GM21390 (cell line): ENCODE data around the gene STX11.
"Not testable (repeated sequence)": the region's sequence is repeated elsewhere in the genome, so short reads cannot be mapped to it uniquely, and the experiment has no call there.

Source experiments
- ATAC-seq: cut with Tn5 transposase; IDR thresholded peaks from one replicate; pipeline ENCODE4 v1.9.1; 2021; ENCODE audit not compliant: unreplicated experiment

Gene STX11

DNA sequence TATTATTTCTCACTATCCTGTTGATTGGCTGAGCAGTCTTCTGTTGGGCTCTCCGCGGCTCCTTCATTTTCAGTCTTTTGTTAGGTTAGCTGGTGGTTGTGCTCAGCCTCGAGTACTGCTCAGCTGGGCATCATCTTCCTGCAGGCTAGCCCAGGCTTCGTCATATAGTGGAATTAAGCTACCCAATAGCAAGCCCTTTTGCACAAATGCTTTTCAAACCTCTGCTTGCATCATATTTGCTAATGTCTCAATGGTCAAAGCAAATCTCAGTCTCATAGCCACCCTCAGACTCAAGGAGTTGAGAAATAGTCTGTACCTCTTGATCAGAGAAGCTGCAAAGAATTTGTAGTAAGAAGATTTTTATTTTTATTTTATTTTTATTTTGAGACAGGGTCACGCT is 23.7 kb downstream of the STX11 start:
- no peak for ATAC-seq

DNA sequence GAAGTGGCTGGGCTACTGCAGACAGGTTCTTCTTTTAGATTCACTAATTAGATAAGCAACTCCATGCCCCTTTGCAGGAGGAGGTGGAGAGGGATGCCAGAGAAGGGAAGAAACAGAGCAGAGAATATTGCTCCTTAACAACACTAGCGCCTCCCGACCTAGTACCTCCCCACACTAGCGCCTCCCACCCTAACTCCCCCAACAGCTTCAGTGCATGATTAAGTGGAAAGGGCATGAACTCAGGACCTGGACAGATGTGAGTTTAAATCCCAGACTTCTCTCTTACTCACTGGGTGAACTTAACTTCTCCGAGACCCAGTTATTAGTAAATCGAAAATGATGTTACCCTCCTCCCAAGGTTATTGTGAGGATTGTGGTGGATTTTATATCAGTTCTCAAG is 25.7 kb downstream of the STX11 start:
- no peak for ATAC-seq

DNA sequence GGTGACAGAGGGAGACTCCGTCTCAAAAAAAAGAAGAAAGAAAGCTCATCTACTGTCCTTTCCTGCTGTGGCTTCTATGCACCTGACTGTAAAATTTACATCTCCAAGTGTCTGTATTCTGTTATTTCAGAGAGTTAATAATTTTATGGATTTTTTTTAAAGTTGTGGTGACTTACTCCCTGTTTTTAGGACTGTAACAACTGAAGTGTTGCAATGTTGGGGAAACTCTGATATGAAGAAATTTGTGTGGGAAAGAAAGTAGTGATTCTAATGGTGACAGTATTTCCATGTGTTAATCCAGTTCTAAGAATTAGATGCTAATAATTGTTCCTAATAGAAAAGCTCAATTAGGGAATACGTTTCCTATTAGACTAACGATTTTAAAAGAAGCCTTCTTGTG is 27.4 kb downstream of the STX11 start:
- ATAC-seq: no peak

DNA sequence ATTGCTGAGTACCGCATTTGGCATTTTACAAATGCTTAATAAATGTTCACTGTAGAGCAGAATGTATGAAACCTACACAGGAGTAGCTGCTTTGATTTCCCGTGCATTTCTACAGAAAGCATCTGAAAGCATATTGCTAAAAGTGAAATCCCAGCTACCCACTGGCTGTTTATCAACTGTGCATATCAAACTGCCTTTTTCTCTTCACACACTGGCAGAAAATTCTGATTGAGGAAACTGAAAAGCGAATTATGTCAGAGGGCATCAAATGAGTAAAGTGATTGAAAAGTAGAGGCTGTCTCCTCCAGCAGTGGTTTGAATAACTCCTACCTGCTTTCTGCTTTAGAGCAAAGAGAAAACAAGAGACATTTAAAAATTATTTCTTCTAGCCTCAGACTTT is 28.0 kb downstream of the STX11 start:
- ATAC-seq: no peak

DNA sequence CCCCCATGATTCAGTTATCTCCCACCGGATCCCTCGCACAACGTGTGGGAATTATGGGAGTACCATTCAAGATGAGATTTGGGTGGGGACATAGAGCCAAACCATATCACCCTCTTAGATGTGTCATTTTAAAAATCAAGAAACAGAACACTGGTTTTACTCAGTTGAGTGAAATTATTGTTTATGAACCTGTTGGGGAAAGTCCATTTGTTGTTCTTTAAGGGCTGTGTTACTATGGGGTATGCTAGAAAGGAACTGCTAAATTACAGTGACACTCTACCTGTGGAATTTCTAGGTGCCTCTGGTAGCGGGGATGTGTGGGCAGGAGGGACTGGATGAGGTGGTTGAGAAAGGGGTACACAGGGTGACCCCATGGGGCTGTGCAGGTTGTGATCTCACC is 28.9 kb downstream of the STX11 start:
- no peak for ATAC-seq

DNA sequence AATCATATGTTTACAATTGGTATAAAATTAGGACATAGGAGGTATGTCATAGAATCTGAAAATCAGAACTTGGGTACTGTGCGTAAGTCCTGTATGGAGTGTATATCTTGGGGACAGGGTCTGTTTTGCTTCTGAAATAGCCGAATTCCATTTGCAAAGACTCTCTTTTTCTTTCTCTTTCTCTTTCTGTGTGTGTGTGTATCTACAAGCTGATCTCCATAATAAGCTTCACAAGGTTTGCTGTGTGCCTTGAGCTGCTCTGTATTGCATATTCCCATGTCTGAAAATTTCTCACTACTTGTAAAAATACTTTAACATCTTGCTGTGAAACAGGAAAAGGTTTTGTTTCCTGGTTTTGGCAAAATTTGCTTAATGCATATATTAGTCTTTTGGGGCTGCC is 29.5 kb downstream of the STX11 start:
- no peak for ATAC-seq

DNA sequence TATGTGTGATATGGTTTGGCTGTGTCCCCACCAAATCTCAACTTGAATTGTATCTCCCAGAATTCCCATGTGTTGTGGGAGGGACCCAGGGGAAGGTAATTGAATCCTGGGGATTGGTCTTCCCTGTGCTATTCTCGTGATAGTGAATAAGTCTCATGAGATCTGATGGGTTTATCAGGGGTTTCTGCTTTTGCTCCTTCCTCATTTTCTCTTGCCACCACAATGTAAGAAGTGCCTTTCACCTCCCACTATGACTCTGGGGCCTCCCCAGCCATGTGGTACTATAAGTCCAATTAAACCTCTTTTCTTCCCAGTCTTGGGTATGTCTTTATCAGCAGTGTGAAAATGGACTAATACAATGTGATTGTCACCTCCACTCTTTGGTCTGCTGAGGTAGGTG is 30.0 kb downstream of the STX11 start:
- not testable (repeated sequence) for ATAC-seq

DNA sequence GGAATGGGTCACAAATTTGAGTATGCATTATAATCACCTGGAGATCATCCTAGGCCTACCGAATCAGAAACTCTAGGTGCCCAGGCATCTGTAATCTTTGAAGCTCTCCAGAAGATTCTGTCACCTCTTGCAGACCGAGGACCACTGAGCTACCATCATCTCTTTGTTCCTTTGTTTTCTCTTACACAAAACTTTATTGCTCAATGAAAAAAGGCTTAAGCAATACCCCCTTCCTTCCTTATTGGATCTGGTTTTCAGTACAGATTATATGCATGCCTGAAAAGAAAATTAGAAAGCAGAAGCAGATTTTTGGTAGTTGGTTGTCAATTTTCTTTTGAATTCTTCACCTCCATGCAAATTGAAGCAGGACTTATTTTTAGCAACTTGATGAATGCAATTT is 31.3 kb downstream of the STX11 start:
- no peak for ATAC-seq

DNA sequence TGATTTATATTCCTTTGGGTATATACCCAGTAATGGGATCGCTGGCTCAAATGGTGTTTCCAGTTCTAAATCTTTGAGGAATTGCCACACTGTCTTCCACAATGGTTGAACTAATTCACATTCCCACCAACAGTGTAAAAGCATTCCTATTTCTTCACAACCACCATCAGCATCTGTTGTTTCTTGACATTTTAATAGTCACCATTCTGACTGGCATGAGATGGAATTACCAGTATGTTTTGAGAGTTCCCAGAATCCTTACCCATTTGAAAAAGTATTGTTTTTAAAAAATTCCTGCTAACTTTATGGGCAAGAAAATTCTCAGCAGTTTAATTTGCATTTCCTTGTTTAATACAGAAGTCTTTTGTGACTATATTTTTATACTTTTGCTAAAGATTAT is 33.9 kb downstream of the STX11 start:
- ATAC-seq: not testable (repeated sequence)

DNA sequence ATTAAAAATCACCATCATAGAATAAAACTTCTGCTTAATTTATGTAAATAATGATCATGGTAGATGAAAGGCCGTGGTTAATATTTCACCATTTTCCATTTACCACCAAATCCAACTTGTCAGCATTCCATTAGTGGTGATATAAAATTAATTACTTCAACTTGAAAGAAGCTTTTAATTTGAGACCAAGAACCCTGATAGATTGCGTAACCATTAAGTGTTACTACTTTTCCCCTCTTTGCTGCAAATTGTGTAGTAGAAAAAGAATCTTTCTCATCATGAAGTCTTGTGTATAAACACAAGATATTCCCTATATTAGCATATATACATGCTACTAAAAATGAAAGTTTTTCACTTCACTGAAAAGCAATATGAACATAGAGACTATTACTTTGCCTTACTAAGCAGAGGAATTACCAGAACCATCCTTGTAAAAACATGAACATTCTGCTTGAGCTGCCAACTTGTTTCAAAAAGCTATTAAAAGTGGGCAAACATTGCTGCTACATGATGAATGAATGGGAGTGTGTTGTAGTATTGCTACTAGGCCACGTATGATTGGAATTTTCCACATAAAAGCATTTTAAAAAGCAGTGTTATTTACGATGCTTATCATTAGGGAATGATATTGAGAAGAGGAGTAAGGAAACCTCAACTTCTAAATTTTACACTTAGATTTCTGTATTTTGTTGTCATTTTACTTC is 35.0 kb downstream of the STX11 start:
- no peak for ATAC-seq

DNA sequence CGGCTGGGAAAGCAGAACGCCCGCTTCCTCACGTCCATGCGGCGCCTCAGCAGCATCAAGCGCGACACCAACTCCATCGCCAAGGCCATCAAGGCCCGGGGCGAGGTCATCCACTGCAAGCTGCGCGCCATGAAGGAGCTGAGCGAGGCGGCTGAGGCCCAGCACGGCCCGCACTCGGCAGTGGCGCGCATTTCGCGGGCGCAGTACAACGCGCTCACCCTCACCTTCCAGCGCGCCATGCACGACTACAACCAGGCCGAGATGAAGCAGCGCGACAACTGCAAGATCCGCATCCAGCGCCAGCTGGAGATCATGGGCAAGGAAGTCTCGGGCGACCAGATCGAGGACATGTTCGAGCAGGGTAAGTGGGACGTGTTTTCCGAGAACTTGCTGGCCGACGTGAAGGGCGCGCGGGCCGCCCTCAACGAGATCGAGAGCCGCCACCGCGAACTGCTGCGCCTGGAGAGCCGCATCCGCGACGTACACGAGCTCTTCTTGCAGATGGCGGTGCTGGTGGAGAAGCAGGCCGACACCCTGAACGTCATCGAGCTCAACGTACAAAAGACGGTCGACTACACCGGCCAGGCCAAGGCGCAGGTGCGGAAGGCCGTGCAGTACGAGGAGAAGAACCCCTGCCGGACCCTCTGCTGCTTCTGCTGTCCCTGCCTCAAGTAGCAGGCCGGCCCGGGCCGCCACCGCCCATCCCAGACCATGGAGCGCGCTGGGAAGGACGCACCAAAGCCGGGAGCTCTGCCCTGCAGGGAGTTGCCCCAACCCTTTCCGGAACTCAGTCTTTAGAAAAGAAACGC is 36.7 kb downstream of the STX11 start:
- ATAC-seq: no peak

DNA sequence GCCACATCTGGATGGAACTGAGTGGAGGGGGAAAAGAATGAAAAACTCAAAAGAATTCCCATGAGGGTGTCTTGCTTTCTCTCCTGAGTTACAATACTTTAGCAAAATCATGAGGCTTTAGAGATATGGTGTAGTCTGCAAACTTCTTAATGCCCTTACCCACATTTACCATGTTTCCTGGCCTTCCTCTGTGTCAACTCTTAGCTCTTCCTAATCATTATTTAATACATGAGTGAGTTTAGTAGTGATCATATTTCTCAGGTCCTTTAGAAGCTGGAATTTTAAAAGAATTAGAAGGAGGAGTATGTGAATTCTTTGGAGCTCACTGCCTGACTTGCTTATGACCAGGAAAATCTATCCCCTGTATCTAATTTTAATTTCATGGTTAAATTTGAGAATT is 39.0 kb downstream of the STX11 start:
- no peak for ATAC-seq

DNA sequence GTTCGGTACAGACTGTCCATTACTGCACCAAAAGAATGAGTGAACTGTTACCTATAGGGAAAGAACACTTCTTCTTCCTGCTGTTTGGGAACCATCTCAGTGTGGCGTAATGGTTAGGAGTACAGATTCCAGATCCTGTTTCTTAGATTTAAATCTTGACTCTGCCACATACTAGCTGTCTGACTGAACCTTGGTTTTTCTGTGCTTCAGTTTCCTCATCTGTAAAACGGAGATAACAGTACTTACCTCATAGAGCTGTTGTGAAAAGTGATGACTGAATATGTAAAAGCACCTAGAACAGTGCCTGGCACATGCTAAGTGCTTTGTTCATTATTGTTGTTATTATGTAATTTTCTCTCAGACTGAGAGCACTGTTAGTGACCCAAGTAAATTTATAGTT is 39.8 kb downstream of the STX11 start:
- no peak for ATAC-seq

DNA sequence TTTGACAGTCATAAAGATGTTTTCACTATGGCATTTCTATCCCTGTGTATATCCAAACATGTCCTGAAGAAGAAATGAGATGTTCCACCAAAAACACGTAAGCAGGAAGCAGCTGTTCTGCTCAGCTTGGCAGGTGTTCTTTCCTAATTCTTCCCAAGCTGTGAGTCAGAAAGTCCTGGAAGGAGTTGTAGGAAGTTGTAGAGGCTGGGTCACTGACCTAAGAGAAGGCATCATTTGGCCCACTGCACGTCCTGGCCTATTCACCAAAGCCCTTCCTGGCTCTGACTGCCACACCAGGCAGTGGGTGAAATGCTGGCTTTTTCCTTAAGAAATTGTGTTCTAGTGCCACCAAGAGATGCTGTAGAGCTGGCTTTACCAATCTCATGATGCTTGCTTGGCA is 40.3 kb downstream of the STX11 start:
- no peak for ATAC-seq

DNA sequence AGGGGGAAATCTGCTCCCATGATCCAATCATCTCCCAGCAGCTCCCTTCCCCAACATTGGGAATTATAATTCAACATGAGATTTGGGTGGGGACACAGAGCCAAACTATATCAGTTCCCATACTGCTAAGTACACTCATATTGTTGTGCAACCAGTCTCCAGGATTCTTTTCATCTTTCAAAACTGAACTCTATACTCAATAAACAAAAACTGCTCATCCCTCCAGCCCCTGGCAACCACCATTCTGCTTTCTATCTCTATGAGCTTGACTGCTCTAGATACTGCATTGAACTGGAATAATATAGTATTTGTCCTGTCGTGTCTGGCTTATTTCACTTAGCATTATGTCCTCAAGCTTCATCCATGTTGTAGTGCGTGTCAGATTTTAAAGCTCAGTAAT is 42.9 kb downstream of the STX11 start:
- ATAC-seq: no peak

DNA sequence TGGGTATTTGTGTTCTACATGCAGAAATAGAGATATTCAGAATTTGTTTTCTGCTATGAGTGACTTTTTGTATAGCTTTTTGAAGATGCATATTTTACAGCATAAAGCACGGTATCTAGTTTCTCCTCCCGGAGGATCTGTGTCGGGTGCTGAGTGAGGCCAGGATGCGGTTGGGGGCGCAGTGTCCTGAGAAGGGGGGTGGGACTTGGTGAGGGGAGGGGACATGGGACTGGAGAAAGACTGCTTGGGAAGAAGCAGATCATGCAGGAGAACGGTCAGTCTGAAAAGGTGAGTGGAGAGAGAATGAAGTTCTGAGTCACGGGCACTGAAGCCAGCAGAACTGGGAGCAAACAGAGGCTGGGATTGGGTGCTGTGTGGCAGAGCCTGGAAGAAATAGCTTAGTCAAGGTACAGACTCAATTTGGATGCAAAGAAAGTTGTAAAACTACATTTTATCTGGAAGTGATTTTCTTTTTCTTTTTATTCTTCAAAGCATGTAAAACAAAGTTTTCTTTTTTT is 44.0 kb downstream of the STX11 start:
- ATAC-seq: no peak

DNA sequence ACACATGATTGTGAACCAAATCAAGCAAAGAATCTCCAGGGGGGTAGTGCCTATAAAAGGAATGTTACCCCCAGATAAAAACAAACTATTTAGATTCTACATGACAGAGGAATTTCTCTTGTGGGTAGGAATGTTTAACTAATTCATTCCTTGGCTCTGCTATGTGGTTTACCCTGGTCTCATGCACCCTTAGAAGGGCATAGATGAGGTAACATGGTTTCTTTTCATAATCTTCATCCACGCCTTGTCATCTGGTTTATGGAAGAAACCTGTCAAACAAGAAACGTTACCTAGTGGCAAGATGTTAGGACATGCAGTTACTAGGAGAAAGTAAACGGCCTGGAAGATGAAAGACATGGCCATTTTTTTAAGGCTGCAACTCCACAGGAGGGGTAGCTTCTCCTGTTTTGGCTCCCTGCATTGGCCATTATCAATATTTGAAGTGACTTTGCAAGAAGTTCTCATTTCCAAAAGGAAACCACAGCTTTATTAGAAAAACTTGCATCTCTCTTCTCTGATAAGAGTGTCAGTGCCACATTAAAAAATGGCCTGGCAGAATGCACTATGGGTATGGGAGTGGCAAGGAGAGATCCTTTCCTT is 45.5 kb downstream of the STX11 start:
- no peak for ATAC-seq

DNA sequence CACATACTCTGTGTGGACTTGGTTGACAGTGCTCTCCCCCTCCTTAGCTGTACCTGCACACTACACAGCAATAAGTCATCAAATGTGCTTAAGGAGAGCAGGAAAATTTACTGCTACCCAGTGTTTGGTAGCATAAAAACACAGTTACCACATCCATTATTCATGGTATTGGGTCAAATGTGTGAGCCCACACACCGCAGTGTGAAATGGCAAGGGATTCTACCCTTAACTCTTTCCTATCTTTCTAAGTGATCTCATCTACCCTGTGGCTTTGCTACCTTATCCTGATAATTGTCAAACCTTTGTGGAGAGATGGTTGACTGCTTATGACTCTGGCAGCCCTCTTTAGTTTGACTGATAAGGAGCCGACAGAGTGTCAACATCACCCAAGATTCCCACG is 47.6 kb downstream of the STX11 start:
- ATAC-seq: no peak

DNA sequence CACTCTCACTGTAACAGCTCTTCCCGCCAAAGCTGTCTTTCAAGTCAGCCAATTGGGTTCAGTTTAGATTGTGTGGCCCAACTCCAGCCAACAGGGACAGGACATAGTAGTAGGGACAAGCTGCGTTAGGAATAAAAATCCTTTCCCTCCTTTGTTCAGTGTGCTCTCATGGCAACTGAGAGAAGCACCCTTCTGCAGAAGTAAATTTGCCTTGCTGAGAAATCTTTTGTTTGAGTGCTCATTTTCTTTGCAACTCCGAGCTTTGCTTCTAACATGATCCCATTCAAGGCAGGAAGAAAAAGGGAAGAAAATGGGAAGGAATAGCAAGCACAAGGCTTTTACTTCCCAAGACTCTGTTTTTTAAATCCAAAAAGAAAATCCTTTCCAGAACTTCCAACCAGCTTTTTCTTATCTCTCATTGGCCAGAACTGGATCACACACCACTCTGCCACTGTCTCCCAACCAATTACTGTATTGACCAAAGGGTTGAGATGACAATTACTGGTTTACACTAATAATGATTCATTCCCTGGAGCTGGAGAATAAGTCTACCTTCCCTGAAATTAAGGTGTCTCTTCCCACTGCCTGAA is 52.7 kb downstream of the STX11 start:
- ATAC-seq: no peak

DNA sequence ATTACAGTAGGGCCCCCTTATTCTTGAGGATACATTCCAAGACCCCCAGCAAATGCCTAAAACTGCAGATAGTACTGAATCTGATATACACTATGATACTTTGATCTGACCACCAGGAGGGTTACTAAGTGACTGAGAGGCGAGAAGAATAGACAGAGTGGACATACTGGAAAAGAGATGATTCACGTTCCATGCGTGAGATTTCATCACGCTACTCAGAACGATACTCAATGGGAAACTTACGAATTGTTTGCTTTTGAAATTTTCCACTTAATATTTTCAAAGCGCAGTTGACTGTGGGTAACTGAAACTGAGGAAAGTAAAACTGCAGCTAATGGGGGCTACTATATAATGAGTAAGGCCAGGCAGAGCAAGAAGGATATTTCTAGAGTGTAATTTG is 60.8 kb downstream of the STX11 start:
- no peak for ATAC-seq

DNA sequence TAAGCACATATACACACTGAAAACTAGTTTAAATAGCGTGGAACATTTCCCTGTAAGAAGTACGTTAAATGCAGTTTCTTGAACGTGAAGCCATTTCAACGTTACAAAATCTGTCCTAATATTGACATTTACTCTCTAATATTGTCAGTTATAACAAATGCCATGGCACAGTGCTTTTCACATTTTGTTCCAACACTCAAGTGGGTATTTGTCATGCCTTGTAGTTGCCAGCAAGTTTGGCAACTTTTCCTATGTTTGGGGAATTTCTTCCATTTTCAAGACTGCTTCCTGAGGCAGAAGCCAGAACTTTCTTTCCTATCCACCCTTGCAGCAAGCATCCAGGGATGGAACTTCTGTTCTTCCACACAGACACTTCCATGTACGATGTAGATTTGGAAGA is 63.0 kb downstream of the STX11 start:
- ATAC-seq: no peak

DNA sequence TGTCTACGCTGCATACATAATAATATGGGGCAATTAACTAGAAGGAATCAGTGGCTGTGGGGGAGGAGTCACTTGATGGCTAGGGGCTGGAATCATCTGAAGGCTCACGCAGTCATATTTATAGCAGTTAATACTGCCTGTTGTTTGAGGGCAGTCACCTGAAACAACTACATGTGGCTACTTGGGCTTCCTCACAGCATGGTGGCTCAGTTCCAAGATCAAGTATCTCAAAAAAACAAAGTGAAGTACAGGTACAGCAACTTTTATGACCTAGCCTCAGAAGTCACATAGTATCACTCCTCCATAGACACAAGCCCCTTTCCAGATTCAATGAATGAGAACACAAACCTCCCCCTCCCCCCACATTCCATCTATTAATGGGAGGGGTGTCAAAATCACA is 63.7 kb downstream of the STX11 start:
- no peak for ATAC-seq
